ENCODE data around the gene HMHB1.

HMHB1 gene

GRCh38 chr5:143812085-143812705 lies at the start of gene HMHB1:
Gene HMHB1, plus strand, starts transcription at chr5:143812161.
- DNase-seq, result peak; percentile 20 to 26

- DNase-seq, result no peak
Observed at GRCh38 chr5:143762636-143763220, 49.2 kb upstream of the HMHB1 start.

GRCh38 chr5:143767162-143767561 lies 44.8 kb upstream of the HMHB1 start:
- no peak for DNase-seq

DNA sequence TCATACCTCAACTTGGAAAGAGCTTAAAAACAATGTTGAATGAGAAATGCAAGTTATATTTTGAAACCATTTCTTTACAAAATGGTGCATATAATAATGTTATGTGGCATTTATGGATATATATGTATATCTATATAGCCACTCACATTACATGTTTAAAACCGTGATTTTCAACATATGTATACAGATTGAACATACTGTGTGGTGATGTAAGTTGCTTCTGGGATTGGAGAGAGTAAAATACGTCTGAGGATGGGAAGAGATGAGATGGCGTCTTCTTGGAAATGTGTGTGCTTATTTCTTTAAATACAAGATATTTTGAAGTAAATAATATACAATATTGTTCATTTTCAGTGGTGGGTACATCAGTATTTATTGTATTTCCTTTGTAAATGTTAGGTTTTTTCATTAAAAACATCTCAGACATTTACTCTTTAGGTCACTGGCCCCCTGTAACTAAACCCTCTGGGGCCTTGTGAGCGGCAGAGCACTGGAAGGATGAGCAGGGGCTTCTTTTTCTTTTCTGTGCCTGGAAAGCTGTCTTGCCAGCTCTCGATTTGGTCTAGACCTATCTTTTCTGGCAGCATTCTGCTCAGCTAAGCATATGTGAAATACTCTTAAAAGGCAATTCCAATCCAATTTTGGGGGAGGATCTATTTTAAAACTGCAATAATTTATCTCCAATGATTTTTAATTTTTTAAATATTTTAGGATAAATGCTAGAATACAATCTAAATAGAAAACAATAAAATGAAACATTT lies 42.8 kb upstream of the HMHB1 start:
- no peak for DNase-seq

DNA sequence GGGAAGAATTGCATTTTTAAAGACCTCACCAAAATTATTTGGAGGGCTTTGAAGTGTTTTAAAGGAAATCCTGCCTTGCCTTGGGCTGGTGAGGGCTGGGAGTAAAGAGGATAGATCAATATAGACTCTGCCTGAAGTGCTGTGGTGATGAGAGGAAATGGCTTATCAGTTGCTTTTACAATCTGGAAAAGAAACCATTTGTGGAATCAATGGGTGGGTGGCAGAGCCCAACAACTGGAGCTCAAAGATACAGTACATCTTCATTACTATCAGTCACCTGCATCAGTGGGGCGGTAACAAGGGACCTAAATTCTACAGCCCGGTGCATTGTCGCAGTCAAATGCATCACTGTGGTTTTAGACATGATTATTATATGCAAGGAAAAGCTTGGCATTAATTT lies 41.5 kb upstream of the HMHB1 start:
- no peak for DNase-seq

- no peak for DNase-seq
Observed at GRCh38 chr5:143771189-143771588, 40.8 kb upstream of the HMHB1 start.

DNA sequence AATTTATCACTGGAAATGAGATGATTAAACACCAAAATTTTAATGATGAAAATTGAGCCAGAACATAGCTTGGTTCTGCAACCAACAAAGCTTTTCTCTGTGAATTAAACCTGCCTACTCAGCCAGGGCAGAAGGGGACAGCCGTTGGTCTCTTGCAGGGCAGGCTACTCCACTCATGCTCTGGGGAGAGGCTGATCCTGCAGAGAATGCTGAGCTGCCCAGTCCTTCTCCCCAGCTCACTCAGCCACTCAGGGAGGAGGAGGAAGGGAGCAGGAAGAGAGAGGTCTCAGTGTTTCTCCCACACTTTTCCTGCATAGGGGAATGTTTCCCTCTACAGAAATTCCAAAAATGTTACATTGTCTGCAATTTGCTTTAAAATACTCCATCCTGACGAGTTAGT lies 40.4 kb upstream of the HMHB1 start:
- DNase-seq, result no peak

DNA sequence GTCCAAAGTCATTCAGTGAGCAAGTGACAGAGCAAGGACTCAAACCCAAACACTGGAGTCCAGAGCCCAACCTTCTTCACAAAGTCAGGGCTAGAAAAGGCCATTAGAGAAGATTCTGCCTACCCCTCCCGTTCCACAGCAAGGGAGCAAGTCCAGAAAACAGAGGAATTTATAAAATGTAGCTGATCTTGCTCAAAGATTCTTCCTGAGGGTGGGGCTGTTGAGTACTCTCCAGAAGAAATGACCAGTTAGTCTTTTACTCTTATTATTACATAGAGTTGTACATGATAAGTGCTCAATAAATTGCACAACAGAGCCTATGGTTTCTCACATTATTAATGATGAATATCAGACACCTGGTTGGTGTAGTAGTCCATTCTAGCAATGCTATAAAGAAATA lies 39.3 kb upstream of the HMHB1 start:
- no peak for DNase-seq

- DNase-seq, result no peak
Observed at GRCh38 chr5:143775258-143775657, 36.7 kb upstream of the HMHB1 start.

DNA sequence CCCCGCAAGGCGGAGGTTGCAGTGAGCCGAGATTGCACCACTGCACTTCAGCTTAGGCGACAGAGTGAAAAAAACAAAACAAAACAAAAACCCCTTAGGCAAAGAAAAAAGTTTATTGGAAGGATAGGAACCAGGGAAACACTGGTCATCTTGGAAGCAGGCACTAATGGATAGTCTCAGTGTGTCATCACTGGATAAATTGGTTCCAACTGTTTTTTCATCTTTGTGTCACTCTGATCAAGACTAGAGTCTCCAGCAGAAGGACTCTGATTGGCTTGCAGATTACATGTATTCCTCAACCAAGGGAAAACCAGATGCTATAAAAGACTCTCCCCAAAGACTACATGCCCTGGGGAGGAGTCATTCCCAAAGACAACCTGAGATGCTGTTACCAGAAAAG lies 35.0 kb upstream of the HMHB1 start:
- no peak for DNase-seq

DNA sequence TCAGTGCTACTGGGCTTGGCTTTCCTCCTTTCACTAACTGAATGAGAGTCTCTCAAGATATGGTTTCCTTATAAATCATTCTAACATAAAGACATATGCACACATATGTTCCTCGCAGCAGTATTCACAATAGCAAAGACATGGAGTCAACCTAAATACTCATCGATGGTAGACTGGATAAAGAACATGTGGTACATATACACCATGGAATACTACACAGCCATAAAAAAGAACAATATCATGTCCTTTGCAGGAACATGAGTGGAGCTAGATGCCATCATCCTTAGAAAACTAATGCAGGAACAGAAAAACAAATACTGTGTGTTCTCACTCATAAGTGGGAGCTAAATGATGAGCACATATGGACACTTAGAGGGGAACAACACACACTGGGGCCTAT lies 32.5 kb upstream of the HMHB1 start:
- no peak for DNase-seq

GRCh38 chr5:143781993-143782520 lies 29.9 kb upstream of the HMHB1 start:
- no peak for DNase-seq

DNA sequence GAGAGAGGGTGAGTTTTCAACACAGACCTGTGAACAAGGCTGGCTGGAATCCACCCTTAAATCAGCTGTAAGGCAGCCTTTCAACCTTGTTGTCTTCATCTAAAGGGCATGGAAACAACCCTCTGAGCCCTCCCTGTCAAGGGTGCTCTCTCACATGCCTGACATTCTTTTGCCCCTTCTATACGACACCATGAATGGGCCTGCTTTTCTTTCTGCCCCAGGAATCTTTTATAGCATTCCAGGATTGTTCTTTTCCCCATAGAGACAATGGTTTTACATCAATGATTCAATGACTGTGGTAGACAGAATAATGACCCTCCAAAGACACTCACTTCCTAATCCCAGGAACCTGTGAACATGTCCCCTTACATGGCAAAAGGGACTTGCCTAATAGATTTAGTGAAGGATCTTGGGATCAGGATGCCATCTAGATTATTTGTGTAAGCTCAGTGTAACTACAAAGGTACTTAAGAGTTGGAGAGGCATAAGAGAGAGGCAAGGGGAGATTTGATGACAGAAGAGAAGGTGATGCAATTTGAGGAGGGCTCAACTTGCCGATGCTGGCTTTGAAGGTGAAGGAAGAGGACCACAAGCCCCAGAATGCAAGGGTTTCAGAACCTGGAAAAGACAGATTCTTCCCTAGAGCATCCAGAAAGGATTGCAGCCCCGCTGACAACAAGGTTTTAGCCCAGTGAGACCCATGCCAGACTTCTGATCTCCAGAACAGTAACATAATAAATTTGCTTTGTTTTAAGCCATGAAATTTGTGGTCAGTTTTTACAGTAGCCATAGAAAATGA lies 29.2 kb upstream of the HMHB1 start:
- DNase-seq, result no peak

DNA sequence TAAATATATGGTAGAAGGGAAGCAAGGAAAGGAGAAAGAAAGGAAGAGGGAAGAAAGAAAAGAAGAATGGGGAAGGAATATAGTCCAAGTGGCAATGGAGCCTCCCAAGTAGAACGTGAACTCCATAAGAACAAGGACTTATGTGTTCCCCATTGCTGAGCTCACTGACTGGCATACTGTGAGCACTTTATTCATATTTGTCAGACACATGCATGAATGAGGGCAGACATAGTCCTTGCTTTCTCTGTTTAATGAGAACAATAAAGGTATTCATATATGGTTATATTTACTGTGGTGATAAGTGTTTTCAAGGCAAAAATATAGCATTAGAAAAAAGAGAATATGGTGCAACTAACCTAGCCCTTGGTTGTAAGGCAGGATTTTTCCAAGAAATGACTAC lies 23.6 kb upstream of the HMHB1 start:
- no peak for DNase-seq

GRCh38 chr5:143790457-143791112 lies 21.4 kb upstream of the HMHB1 start:
- DNase-seq, result no peak

DNA sequence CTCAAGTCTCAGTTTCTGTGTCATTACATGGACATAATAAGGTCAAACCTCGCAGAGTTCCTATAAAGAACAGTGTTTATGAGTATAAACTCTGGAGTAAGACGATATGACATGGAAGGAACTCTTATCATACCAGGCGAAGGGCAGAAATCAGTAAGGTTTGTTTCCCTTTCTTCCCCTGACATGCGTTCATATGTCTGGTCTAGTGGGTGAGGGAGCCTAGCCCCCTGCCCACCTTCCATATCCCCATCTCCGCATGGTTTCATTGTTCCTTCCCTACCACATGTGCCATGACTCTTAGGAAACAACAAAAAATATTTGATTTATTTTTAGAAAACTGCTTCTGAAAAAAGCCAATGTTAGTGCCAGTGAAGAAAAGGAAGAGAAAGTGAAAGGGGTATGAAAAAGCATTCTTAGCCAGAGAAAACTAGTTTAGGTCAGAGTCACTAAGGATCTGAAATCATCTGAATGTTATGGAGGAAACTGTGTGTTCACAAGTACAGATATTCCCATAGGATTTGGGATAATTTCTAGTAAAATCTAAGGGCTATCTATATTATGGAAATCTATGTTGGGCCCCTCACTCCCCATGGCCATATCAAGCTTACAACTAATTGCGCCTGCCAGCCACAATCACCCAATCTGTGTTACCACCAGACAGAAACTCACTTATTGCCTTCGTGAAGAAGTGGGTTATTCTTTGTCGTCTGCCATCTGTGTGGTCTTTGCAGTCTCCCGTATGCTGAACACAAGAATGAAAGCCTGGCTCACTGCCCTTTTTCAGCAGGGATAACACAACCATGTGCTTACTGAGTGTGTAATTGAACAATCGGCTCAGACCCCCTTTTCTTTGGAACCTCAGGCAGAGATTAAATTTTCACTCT lies 19.9 kb upstream of the HMHB1 start:
- no peak for DNase-seq

GRCh38 chr5:143793249-143793648 lies 18.7 kb upstream of the HMHB1 start:
- DNase-seq, result no peak

GRCh38 chr5:143796125-143796524 lies 15.8 kb upstream of the HMHB1 start:
- DNase-seq, result no peak

- no peak for DNase-seq
Observed at GRCh38 chr5:143796753-143797152, 15.2 kb upstream of the HMHB1 start.

- no peak for DNase-seq
Observed at GRCh38 chr5:143800715-143801114, 11.2 kb upstream of the HMHB1 start.

DNA sequence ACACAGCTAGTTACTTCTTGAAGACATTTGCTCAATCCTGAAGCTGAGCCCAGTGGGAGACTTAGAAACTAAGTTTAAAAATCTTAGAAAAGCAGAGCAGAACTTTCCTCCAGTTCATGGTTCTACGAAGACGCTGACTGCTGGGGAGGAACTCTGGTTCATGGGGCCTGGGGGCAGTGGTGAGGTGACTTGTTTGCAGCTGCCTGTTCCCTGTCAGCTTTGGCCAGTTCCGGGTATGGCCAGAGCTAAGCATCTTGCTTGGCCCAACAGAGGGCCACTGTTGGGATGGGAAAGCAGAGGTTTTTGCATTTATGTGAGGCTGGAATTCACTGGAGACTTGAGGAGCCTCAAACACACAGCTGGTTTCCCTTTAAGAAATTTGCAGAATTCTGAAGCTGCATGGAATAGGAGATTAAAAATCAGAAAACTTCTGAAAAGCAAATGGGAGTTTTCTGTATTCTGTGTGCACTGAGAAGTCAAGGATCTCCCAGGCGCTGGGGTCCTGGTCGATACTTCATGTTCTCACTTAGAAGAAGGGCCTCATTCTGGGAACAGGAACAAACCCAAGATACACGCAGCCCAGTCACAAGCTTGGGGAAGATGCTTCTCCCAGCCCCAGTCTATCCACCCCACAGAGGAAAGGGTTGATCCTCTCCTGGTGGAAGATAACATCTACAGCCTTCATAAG lies 10.6 kb upstream of the HMHB1 start:
- no peak for DNase-seq
